Liver (tissue), 9 donors: ENCODE results near the gene TENM3. TPM values are rescaled to one million over a fixed set of nuclear protein-coding genes. Genes with fewer than 3 reads are reported as not detected.

ENCODE experiments used
- DNase-seq: peaks from one replicate; pipeline ENCODE4 v3.0.0-alpha.2; 2017; ENCODE audit warnings: low spot score
- H3K27ac ChIP-seq, 2 donors: one replicate each; pipeline ENCODE4 v1.7.0; 2013; ENCODE audit warnings: inconsistent platforms in 2 of 2, low read length in 2 of 2, control low read depth in 1 of 2, low read depth in 1 of 2, mild to moderate bottlenecking in 1 of 2
- H3K27me3 ChIP-seq, 4 donors: one replicate each; pipeline versions ENCODE4 v1.6.1 to v1.7.0; 2013; ENCODE audit warnings: low read length in 3 of 4, inconsistent platforms in 1 of 4, mild to moderate bottlenecking in 1 of 4, moderate library complexity in 1 of 4; ENCODE audit not compliant: control insufficient read depth in 4 of 4, insufficient read depth in 4 of 4
- H3K36me3 ChIP-seq, 4 donors: one replicate each; pipeline versions ENCODE4 v1.6.1 to v1.7.0; 2013; ENCODE audit warnings: low read length in 3 of 4, mild to moderate bottlenecking in 3 of 4, low read depth in 1 of 4, moderate library complexity in 1 of 4; ENCODE audit not compliant: control insufficient read depth in 4 of 4, insufficient read depth in 3 of 4
- H3K4me1 ChIP-seq, 4 donors: one replicate each; pipeline versions ENCODE4 v1.6.1 to v1.7.0; 2013; ENCODE audit warnings: low read length in 3 of 4, mild to moderate bottlenecking in 3 of 4, moderate library complexity in 1 of 4; ENCODE audit not compliant: control insufficient read depth in 4 of 4, insufficient read depth in 4 of 4
- H3K4me3 ChIP-seq, 3 donors: one replicate each; pipeline versions ENCODE4 v1.6.1 to v1.7.0; 2013; ENCODE audit warnings: low read length in 3 of 3, control low read depth in 1 of 3, low read depth in 1 of 3, mild to moderate bottlenecking in 1 of 3
- H3K9ac ChIP-seq, 2 donors: one replicate each; pipeline ENCODE4 v1.7.0; 2013; ENCODE audit warnings: low read length in 2 of 2, mild to moderate bottlenecking in 2 of 2, moderate library complexity in 2 of 2, control low read depth in 1 of 2, low read depth in 1 of 2
- H3K9me3 ChIP-seq, 4 donors: one replicate each; pipeline versions ENCODE4 v1.6.1 to v1.7.0; 2013; ENCODE audit warnings: low read length in 3 of 4; ENCODE audit not compliant: control insufficient read depth in 4 of 4
- ATF3 ChIP-seq: IDR thresholded peaks from 2 replicates; pipeline ENCODE4 v1.6.1; 2016; ENCODE audit warnings: antibody characterized with exemption
- EGR1 ChIP-seq, 2 donors: IDR thresholded peaks; 2 replicates each; pipeline ENCODE4 v1.6.1; 2016 to 2018; ENCODE audit warnings: antibody characterized with exemption in 2 of 2, low read depth in 2 of 2
- FOXA1 ChIP-seq: IDR thresholded peaks from 2 replicates; pipeline ENCODE4 v1.6.1; 2016; ENCODE audit warnings: antibody characterized with exemption
- FOXA2 ChIP-seq: IDR thresholded peaks from 2 replicates; pipeline ENCODE4 v1.6.1; 2016; ENCODE audit warnings: antibody characterized with exemption
- GABPA ChIP-seq, 2 donors: IDR thresholded peaks in 1 of 2; conservative IDR thresholded peaks in 1 of 2; 2 replicates each; pipeline ENCODE4 v1.6.1; 2016; ENCODE audit warnings: antibody characterized with exemption in 2 of 2, mild to moderate bottlenecking in 1 of 2, moderate library complexity in 1 of 2
- HNF4A ChIP-seq, 2 donors: conservative IDR thresholded peaks; 2 replicates each; pipeline ENCODE4 v1.6.1; 2016; ENCODE audit warnings: antibody characterized with exemption in 2 of 2, mild to moderate bottlenecking in 2 of 2
- HNF4G ChIP-seq: IDR thresholded peaks from 2 replicates; pipeline ENCODE4 v1.6.1; 2016; ENCODE audit warnings: antibody characterized with exemption
- JUND ChIP-seq, 2 donors: IDR thresholded peaks; 2 replicates each; pipeline ENCODE4 v1.6.1; 2016; ENCODE audit warnings: antibody characterized with exemption in 2 of 2
- NR2F2 ChIP-seq: IDR thresholded peaks from 2 replicates; pipeline ENCODE4 v1.6.1; 2016; ENCODE audit warnings: antibody characterized with exemption
- RAD21 ChIP-seq, 2 donors: IDR thresholded peaks; 2 replicates each; pipeline ENCODE4 v1.6.1; 2016; ENCODE audit warnings: antibody characterized with exemption in 2 of 2, mild to moderate bottlenecking in 2 of 2
- RXRA ChIP-seq, 2 donors: IDR thresholded peaks; 2 replicates each; pipeline ENCODE4 v1.6.1; 2017 to 2018; ENCODE audit warnings: antibody characterized with exemption in 2 of 2, mild to moderate bottlenecking in 1 of 2
- SP1 ChIP-seq: IDR thresholded peaks from 2 replicates; pipeline ENCODE4 v1.6.1; 2018; ENCODE audit warnings: antibody characterized with exemption, mild to moderate bottlenecking
- TAF1 ChIP-seq: conservative IDR thresholded peaks from 2 replicates; pipeline ENCODE4 v1.6.1; 2016; ENCODE audit warnings: antibody characterized with exemption, mild to moderate bottlenecking
- YY1 ChIP-seq: IDR thresholded peaks from 2 replicates; pipeline ENCODE4 v1.6.1; 2016; ENCODE audit warnings: antibody characterized with exemption, mild to moderate bottlenecking
- ZBTB33 ChIP-seq: IDR thresholded peaks from 2 replicates; pipeline ENCODE4 v1.6.1; 2016; ENCODE audit warnings: antibody characterized with exemption
- WGBS: extraction: QIAGEN DNeasy Blood & Tissue Kit; methylation state at CpG from one replicate; pipeline ENCODE4 v1.1.7; 2013; 5-methylcytosine and 5-hydroxymethylcytosine counted together
- polyA plus RNA-seq, 2 donors: library from polyadenylated mRNA; stranded (reverse) in 1 of 2; unstranded in 1 of 2; fragments of 200-250 nt in 1 of 2; fragments of >200 nt in 1 of 2; fragmentation: Nextera tagmentation in 1 of 2; extraction: Ambion mirVana in 1 of 2; gene quantifications; one replicate each; pipeline versions ENCODE4 v1.2.1 to v1.2.3, GENCODE V29; 2013 to 2015
- total RNA-seq, 2 donors: library from RNA; depleted of rRNA; stranded (reverse); fragments of >200 nt; gene quantifications; one replicate each; pipeline ENCODE4 v1.2.3, GENCODE V29; 2014
- TF ChIP-seq, protein P1 (sequence below): fragments of 150-350 bp; IDR thresholded peaks from 2 replicates; pipeline ENCODE4 v1.5.1; 2017; ENCODE audit warnings: improper control_type of control experiment, low read depth, low read length; ENCODE audit not compliant: missing input control
- TF ChIP-seq, protein P2 (sequence below): IDR thresholded peaks from 2 replicates; pipeline ENCODE4 v1.6.1; 2016; ENCODE audit warnings: antibody characterized with exemption, mild to moderate bottlenecking
- TF ChIP-seq, protein P3 (sequence below): IDR thresholded peaks from 2 replicates; pipeline ENCODE4 v1.6.1; 2016; ENCODE audit warnings: antibody characterized with exemption
- donor health status: healthy.
- donor health status: healthy.
- donor health status: healthy.
- donor health status: healthy.
- donor health status: healthy.

Gene TENM3
- total and polyA plus RNA-seq, 4 donors = 0.32 to 16.8 (median 0.70) TPM

GRCh38 chr4:182741914-182742313, 498.7 kb downstream of the TENM3 start:
- 90% methylated on average over 5 of the region's 5 CpGs for WGBS
- H3K27me3 ChIP-seq = no peaks in the 10 kb centered on the region
- H3K9me3 ChIP-seq = peaks cover 0 to 6% (median under 1%) of the 10 kb centered on the region in 4 donors
- H3K27ac ChIP-seq = no peak overlapping the region
- no peak overlapping the region for H3K4me3 ChIP-seq
- TF ChIP-seq RXRA (IDR thresholded peaks at IDR 0.05) (no peak), NR2F2 (no peak), SP1 (no peak), ATF3 (no peak), JUND (IDR thresholded peaks at IDR 0.05) (no peak), RAD21 (IDR thresholded peaks at IDR 0.05) (no peak), FOXA2 (no peak), HNF4G (no peak), FOXA1 (no peak)
- TF ChIP-seq, protein P1, sequence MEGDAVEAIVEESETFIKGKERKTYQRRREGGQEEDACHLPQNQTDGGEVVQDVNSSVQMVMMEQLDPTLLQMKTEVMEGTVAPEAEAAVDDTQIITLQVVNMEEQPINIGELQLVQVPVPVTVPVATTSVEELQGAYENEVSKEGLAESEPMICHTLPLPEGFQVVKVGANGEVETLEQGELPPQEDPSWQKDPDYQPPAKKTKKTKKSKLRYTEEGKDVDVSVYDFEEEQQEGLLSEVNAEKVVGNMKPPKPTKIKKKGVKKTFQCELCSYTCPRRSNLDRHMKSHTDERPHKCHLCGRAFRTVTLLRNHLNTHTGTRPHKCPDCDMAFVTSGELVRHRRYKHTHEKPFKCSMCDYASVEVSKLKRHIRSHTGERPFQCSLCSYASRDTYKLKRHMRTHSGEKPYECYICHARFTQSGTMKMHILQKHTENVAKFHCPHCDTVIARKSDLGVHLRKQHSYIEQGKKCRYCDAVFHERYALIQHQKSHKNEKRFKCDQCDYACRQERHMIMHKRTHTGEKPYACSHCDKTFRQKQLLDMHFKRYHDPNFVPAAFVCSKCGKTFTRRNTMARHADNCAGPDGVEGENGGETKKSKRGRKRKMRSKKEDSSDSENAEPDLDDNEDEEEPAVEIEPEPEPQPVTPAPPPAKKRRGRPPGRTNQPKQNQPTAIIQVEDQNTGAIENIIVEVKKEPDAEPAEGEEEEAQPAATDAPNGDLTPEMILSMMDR = no peak
- TF ChIP-seq, protein P2, sequence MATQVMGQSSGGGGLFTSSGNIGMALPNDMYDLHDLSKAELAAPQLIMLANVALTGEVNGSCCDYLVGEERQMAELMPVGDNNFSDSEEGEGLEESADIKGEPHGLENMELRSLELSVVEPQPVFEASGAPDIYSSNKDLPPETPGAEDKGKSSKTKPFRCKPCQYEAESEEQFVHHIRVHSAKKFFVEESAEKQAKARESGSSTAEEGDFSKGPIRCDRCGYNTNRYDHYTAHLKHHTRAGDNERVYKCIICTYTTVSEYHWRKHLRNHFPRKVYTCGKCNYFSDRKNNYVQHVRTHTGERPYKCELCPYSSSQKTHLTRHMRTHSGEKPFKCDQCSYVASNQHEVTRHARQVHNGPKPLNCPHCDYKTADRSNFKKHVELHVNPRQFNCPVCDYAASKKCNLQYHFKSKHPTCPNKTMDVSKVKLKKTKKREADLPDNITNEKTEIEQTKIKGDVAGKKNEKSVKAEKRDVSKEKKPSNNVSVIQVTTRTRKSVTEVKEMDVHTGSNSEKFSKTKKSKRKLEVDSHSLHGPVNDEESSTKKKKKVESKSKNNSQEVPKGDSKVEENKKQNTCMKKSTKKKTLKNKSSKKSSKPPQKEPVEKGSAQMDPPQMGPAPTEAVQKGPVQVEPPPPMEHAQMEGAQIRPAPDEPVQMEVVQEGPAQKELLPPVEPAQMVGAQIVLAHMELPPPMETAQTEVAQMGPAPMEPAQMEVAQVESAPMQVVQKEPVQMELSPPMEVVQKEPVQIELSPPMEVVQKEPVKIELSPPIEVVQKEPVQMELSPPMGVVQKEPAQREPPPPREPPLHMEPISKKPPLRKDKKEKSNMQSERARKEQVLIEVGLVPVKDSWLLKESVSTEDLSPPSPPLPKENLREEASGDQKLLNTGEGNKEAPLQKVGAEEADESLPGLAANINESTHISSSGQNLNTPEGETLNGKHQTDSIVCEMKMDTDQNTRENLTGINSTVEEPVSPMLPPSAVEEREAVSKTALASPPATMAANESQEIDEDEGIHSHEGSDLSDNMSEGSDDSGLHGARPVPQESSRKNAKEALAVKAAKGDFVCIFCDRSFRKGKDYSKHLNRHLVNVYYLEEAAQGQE = no peak
- no peaks in the 10 kb centered on the region for H3K4me1 ChIP-seq
- H3K9ac ChIP-seq = no peak overlapping the region
- no peaks in the 10 kb centered on the region for H3K36me3 ChIP-seq
- no peak for DNase-seq

DNA sequence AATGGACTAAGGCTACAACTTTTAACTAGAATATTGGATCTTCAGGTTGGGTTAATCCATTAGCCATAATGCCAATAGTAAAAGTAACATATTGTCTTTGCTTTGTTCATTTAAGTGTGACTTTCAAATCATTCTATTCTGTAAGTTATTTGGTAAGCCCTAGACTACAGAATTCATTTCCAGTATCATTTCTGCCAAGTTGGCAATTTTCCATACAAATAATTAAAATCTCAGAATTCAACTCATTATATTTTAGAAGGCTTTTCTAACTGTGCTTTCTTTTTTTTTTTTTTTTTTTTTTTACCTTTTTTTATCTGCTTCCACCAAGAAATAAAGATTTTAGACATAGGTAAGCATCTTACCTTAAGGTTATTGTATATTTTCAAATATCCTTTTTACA, 500.6 kb downstream of the TENM3 start:
- Histone ChIP-seq H3K9ac (no peak overlapping the region), H3K27ac (no peak overlapping the region), H3K4me3 (no peak overlapping the region), H3K4me1 (no peaks in the 10 kb centered on the region), H3K36me3 (no peaks in the 10 kb centered on the region), H3K9me3 (peaks cover 0 to 6% (median under 1%) of the 10 kb centered on the region in 4 donors), H3K27me3 (no peaks in the 10 kb centered on the region)
- no peak for DNase-seq
- TF ChIP-seq, protein P1 = no peak
- no peak for TF ChIP-seq EGR1 (IDR thresholded peaks at IDR 0.05; ENCODE audit: low read depth in 2 of 2)
- TF ChIP-seq SP1 = no peak
- TF ChIP-seq, protein P3, sequence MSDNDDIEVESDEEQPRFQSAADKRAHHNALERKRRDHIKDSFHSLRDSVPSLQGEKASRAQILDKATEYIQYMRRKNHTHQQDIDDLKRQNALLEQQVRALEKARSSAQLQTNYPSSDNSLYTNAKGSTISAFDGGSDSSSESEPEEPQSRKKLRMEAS = no peak
- TF ChIP-seq NR2F2 = no peak
- TF ChIP-seq JUND (IDR thresholded peaks at IDR 0.05) = no peak
- no peak for TF ChIP-seq GABPA (IDR thresholded peaks at IDR 0.05 in 1 of 2, conservative IDR thresholded peaks at IDR 0.05 in 1 of 2)
- TF ChIP-seq ATF3 = no peak
- no peak for TF ChIP-seq YY1
- TF ChIP-seq, protein P2 = no peak
- no peak for TF ChIP-seq RAD21 (IDR thresholded peaks at IDR 0.05)
- TF ChIP-seq ZBTB33 = no peak
- TF ChIP-seq HNF4G = no peak
- TF ChIP-seq HNF4A (conservative IDR thresholded peaks at IDR 0.05) = no peak
- TF ChIP-seq FOXA2 = no peak
- TF ChIP-seq TAF1 = no peak
- no peak for TF ChIP-seq FOXA1
